ENCODE measurements around the gene SMIM1.
A peak's percentile ranks its signal among the peaks of the same experiment; 100 is the strongest.
"Not testable (repeated sequence)": the region's sequence is repeated elsewhere in the genome, so short reads cannot be mapped to it uniquely, and the experiment has no call there.

SMIM1 gene

DNA sequence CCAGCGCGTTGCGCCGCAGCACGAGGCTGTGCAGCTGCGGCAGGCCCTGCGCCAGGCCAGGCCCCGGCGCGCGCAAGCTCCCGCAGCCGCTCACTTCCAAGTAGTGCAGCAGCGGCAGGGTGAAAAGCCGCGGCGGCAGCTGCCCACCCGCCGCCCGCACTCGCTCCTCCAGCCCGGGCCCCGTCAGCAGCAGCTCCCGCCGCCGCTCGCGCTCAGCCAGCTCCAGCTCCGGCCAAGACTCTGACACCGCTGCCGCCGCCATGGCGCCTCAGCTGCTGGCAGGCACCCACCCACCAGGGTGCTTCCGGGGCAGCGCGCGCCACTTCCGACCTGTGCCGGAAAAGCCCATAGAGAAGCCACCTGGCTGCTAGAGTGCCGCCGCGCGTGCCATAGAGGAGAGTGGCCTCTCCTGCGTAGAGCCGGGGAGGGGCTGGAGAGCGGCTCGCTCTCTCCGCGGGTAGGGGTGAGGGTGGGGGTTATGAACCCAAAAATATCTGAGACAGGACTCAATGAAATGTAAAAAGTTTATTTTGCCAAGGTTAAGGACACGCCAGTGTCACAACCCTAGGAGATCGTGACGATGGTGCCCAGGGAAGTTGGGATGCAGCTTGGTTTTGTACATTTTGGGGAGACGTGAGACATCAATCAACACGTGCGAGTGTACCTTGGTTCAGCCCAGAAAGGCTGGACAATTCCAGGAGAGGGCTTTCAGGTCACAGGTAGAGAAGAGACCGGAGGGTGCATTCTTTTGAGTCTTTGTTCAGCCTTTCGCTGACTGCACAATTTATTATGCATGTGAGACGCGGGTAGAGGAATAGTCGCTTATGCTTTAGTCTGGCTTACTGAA, 23.9 kb downstream of the SMIM1 start, which contains the start of gene LRRC47:
LRRC47 (minus strand) TSS at position 284 of the 847 bp plus-strand sequence; CDS start at position 262, 22 bp downstream.
- peak; percentile 94 for DNase-seq

- DNase-seq = no peak
Observed at GRCh38 chr1:3799976-3800685, 27.6 kb downstream of the SMIM1 start.

- DNase-seq = not testable (repeated sequence)
Observed at GRCh38 chr1:3800795-3801194, 28.2 kb downstream of the SMIM1 start.

DNA sequence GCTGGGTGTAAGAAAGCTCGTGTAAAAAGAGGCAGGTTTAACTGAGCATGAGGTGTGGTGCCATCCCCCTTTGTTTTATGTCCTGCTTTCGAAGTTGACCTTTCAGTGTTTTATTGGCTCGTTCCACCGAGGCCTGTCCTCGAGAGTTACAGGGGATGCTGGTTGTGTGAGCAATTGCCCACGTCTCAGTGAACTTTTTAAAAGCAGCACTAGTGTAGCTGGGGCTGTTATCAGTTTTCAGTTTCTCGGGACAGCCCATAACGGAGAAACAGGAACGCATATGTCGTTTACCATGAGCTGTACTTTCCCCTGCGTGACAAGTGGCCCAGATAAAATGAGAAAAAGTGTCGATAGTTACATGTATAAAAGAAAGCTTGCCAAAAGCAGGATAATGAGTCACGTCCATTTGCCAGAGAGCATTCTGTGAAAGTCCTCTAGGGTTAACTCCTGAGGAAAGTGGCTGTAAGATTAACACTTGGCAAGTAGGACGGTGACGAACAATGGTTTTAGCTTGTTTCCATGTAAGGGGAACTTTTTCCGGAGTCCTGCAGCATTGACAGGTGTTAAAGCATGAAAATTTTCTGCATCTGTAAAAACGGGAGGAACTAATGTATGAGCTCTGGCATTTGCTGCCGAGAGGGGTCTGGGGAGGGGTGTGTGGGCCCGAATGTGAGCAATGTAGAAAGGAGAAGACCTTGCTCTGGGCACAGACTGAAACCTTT, 31.5 kb downstream of the SMIM1 start:
- DNase-seq = peak; percentile 66

GRCh38 chr1:3804627-3804944, 32.0 kb downstream of the SMIM1 start:
- DNase-seq = peak; percentile 57

DNA sequence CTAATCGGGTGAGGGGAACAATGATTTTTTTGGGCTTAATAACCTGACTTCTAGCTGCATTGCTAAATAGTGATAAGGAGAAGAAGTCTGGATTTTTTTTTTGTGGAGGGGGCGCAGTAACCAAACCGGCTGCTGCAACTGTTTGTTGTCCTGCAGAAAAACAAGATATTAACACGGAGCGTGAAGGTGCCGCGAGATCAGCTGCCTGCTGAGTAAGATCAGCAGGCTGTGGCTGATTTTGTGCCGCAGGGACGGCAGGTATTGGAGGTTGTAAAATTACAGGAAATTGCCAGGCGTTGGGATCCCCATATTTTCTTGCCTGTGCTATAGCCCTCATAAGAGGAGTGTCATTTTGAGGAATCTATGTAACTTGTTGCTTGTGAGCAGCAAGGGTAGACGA, 32.5 kb downstream of the SMIM1 start:
- no peak for DNase-seq

- peak; percentile 3 for DNase-seq
Observed at GRCh38 chr1:3807769-3808168, 35.2 kb downstream of the SMIM1 start.

DNA sequence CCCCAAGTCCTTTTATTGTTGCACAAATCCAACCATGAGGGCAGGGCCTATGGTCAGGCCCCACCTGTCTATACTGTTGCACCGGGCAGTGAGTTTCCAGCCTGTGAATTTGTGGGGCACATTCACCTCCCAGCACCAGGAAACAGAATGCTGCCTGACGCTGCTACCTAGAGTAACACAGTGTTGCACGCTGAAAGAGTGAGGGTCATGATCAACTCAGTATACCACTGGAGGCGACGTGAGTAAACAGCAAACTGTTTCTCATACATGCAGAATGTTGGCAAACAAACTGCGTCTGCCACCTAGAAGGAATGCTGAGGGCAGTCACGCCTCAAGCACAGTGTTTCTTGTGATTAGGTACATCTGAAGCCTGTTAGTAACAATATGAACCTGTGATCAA, 37.1 kb downstream of the SMIM1 start:
- DNase-seq = no peak

DNA sequence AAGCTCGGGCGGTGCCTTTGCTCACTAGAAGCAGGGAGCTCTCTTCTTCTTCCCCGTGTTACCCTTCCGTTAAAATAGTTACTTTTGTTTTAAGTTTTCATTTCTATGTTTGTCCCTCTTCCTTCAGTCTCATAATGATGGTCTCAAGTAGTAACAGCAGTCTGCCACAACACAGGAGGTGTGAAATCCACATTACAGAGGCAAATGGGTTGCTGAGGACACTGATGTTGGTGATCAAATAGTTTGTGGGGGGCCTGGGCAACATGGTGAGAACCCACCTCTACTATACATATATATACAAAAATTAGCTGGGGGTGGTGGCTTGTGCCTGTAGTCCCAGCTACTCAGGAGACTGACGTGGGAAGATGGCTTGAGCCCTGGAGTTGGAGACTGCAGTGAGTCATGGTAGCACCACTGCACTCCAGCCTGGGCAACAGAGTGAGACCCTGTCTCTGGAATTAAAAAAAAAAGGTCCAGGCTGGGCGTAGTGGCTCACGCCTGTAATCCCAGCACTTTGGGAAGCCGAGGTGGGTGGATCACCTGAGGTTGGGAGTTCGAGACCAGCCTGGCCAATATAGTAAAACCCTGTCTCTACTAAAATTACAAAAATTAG, 37.7 kb downstream of the SMIM1 start:
- not testable (repeated sequence) for DNase-seq

DNA sequence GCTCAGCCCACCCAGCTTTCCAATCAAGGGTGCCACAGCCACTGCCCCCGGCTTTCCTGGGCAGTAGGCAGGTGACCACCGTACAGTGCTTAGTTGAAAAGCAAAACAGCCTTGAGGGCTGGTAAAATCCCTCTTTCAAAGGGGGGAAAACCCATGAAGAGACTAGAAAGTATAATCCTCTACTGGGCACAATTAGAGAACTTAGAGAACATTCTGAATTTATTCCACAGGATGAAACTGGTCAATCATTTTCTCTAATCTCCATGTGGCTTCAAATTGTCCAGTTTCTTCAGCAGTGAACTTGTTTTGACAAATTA, 39.0 kb downstream of the SMIM1 start:
- DNase-seq = no peak

GRCh38 chr1:3814065-3814464, 41.5 kb downstream of the SMIM1 start:
- no peak for DNase-seq

- no peak for DNase-seq
Observed at GRCh38 chr1:3814771-3815561, 42.4 kb downstream of the SMIM1 start.

- no peak for DNase-seq
Observed at GRCh38 chr1:3816331-3817137, 44.0 kb downstream of the SMIM1 start.

- DNase-seq = no peak
Observed at GRCh38 chr1:3817138-3817740, 44.7 kb downstream of the SMIM1 start.

- DNase-seq = no peak
Observed at GRCh38 chr1:3817821-3818597, 45.5 kb downstream of the SMIM1 start.

GRCh38 chr1:3819771-3820200, 47.2 kb downstream of the SMIM1 start:
- DNase-seq = no peak

- no peak for DNase-seq
Observed at GRCh38 chr1:3820316-3820715, 47.8 kb downstream of the SMIM1 start.

DNA sequence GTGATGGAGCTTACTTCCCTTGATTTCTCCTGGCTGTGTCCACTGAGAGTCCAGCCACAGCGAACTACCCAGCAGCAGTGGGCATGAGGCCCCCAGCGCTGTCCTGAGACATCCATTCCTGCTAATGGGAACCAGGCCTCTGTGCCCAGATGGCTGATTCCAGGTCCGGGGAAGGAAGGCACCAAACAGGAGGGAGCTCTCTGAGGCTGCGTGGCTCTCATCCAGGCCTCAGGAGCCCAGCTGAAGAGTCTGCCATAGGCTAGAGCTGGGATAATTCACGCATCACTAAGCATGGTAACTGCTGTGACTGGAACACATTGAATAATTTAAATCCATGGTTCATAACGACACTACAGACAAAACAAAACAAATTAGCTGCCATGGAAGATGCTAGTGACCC, 48.5 kb downstream of the SMIM1 start:
- no peak for DNase-seq

DNA sequence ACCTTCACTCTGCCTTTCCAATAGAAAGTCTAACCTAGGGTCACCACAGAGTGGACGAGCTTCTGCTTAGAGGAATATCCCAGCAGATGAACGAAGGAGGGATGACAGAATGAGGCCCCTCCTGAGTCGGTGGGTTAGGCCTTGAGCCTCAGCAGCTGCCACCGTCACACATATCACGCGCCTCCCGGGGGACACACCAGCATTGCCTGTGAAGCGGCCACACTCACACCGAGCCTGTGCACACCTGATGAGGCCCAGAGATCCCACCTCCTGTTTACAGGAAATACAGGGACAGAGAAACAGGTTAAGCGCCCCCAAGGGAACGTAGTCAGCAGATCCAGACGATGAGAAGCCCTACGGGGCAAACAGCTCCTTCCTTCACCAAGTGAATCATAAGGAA, 48.9 kb downstream of the SMIM1 start:
- no peak for DNase-seq

GRCh38 chr1:3821908-3822307, 49.4 kb downstream of the SMIM1 start:
- no peak for DNase-seq
